Fibroblast of pulmonary artery (primary cell): ENCODE measurements around the gene STK4.

Source experiments
- DNase-seq: peaks from one replicate; pipeline ENCODE4 v3.0.0-alpha.2; 2010; ENCODE audit warnings: low read depth
- H3K4me3 ChIP-seq: replicated peaks from 2 replicates; pipeline ENCODE4 v1.5.1; 2011; ENCODE audit warnings: low read depth, mild to moderate bottlenecking, control low read depth, low read length, moderate library complexity
- TF ChIP-seq, protein P1 (sequence below): IDR thresholded peaks from 2 replicates; pipeline ENCODE4 v1.5.1; 2011; ENCODE audit warnings: mild to moderate bottlenecking, control low read depth, low read length, inconsistent platforms; ENCODE audit errors: missing control alignments

The STK4 gene

GRCh38 chr20:44942264-44942973 lies 23.9 kb upstream of the STK4 start:
- TF ChIP-seq, protein P1, sequence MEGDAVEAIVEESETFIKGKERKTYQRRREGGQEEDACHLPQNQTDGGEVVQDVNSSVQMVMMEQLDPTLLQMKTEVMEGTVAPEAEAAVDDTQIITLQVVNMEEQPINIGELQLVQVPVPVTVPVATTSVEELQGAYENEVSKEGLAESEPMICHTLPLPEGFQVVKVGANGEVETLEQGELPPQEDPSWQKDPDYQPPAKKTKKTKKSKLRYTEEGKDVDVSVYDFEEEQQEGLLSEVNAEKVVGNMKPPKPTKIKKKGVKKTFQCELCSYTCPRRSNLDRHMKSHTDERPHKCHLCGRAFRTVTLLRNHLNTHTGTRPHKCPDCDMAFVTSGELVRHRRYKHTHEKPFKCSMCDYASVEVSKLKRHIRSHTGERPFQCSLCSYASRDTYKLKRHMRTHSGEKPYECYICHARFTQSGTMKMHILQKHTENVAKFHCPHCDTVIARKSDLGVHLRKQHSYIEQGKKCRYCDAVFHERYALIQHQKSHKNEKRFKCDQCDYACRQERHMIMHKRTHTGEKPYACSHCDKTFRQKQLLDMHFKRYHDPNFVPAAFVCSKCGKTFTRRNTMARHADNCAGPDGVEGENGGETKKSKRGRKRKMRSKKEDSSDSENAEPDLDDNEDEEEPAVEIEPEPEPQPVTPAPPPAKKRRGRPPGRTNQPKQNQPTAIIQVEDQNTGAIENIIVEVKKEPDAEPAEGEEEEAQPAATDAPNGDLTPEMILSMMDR: no peak
- no peak overlapping the region for H3K4me3 ChIP-seq
- no peak for DNase-seq

DNA sequence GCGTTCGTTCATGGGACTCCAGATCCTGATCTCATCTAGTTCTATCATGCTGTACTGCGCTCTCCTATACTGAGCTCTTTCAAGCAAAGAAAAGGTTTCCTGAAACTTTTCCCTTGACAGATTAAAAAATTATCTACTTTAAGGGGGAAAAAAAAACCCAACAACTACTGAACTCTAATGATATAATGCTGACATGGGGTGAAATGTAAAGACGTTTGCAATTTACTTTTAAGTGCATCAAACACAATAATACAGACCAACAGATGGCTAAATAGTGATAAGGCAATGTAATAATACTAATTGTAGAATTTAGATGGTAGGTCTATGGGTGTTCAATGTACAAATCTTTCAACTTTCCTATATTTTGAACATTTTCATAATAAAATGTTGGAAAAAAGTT lies 22.5 kb upstream of the STK4 start:
- no peak overlapping the region for H3K4me3 ChIP-seq
- TF ChIP-seq, protein P1: no peak
- DNase-seq: no peak

GRCh38 chr20:44945261-44945660 lies 21.1 kb upstream of the STK4 start:
- TF ChIP-seq, protein P1: no peak
- H3K4me3 ChIP-seq: no peak overlapping the region
- no peak for DNase-seq

- H3K4me3 ChIP-seq: no peak overlapping the region
- no peak for DNase-seq
- TF ChIP-seq, protein P1: no peak
These were observed 19.9 kb upstream of the STK4 start for GRCh38 chr20:44946271-44946852.

- TF ChIP-seq, protein P1: no peak
- DNase-seq: no peak
- no peak overlapping the region for H3K4me3 ChIP-seq
These were observed 18.2 kb upstream of the STK4 start for GRCh38 chr20:44948107-44948506.

DNA sequence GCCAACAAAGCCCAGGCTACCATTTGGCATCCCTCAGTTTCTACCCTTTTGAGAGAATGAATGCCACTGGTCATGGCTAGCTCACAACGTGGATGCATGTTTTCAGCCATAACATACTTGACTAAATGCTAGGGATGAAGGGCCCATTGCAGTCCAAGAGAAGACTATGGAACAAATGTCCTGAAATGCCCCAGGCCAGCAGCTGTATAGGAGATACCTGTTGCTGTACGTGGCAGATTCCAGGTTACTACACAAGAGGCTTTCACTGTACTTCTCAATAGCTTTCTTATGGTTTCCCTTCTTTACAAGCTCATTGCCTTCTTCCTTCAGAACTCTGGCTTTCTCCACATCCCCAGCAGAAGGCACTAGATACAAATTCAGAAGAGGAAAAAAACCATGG lies 17.8 kb upstream of the STK4 start:
- no peak overlapping the region for H3K4me3 ChIP-seq
- TF ChIP-seq, protein P1: no peak
- no peak for DNase-seq

DNA sequence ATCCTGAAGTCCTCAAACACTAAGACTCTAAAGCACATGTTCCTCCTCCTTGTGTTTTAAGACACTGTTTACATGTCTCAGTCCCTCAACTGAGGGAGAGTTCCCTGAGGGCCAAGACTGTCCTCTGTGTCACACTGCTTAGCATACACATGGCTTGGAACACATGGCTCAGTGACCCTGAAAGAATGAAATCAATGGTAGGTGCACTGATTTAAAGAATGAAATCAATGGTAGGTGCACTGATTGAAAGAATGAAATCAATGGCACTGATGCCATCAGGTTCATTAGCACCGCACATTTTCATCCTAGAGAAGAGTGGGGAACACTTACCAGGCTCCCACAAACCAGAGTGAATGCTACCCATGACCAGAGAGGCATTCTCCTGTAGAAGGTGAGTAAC lies 15.9 kb upstream of the STK4 start:
- DNase-seq: no peak
- TF ChIP-seq, protein P1: no peak

More for the DNA sequence above, 15.9 kb upstream of the STK4 start:
- no peak overlapping the region for H3K4me3 ChIP-seq
